ENCODE measurements around the gene CUL4A.
"Not testable (repeated sequence)": the region's sequence is repeated elsewhere in the genome, so short reads cannot be mapped to it uniquely, and the experiment has no call there.

The CUL4A gene

GRCh38 chr13:113239986-113240385 lies 30.6 kb downstream of the CUL4A start:
- DNase-seq: no peak

GRCh38 chr13:113241623-113242022 lies 32.2 kb downstream of the CUL4A start:
- DNase-seq: not testable (repeated sequence)

- DNase-seq: no peak
Measured at GRCh38 chr13:113243847-113244246, 34.4 kb downstream of the CUL4A start.

GRCh38 chr13:113245849-113246796 lies 36.7 kb downstream of the CUL4A start:
- no peak for DNase-seq

- DNase-seq: no peak
Measured at GRCh38 chr13:113252516-113253095, 43.2 kb downstream of the CUL4A start.

GRCh38 chr13:113257908-113258307 lies 48.5 kb downstream of the CUL4A start:
- DNase-seq: not testable (repeated sequence)

- DNase-seq: no peak
Measured at GRCh38 chr13:113258321-113259054, 49.1 kb downstream of the CUL4A start.

- no peak for DNase-seq
Measured at GRCh38 chr13:113260996-113261395, 51.6 kb downstream of the CUL4A start.

GRCh38 chr13:113263016-113263415 lies 53.6 kb downstream of the CUL4A start:
- DNase-seq: not testable (repeated sequence)

GRCh38 chr13:113267642-113268405 lies 58.4 kb downstream of the CUL4A start:
- DNase-seq: no peak

GRCh38 chr13:113272031-113272430 lies 62.6 kb downstream of the CUL4A start:
- DNase-seq: no peak

- no peak for DNase-seq
Measured at GRCh38 chr13:113272701-113273181, 63.3 kb downstream of the CUL4A start.

GRCh38 chr13:113273321-113273720 lies 63.9 kb downstream of the CUL4A start:
- no peak for DNase-seq

GRCh38 chr13:113273851-113274590 lies 64.6 kb downstream of the CUL4A start:
- DNase-seq: no peak

- DNase-seq: no peak
Measured at GRCh38 chr13:113274721-113275120, 65.3 kb downstream of the CUL4A start.

GRCh38 chr13:113275387-113275786 lies 66.0 kb downstream of the CUL4A start:
- DNase-seq: peak; percentile 48

GRCh38 chr13:113280126-113280525 lies 70.7 kb downstream of the CUL4A start:
- DNase-seq: no peak

GRCh38 chr13:113283904-113284303 lies 74.5 kb downstream of the CUL4A start:
- DNase-seq: no peak

- no peak for DNase-seq
Measured at GRCh38 chr13:113288880-113289279, 79.5 kb downstream of the CUL4A start.

- DNase-seq: no peak
Measured at GRCh38 chr13:113291129-113291528, 81.7 kb downstream of the CUL4A start.

- DNase-seq: peak; percentile 28
Measured at GRCh38 chr13:113292021-113292862, 82.8 kb downstream of the CUL4A start.
